Measurements from ENCODE around the gene CLCF1. TPM values are rescaled to one million over a fixed set of nuclear protein-coding genes. Genes with fewer than 3 reads are reported as not detected.

Gene CLCF1
- total RNA-seq, 1 donor from 2014 or later = 33.1 TPM

- H3K27me3 ChIP-seq (ENCODE audit: control insufficient read depth, insufficient read depth, low read length) = no peaks in the 10 kb centered on the region
- TF ChIP-seq CTCF (IDR thresholded peaks at IDR 0.05; ENCODE audit: insufficient read depth, low read length, poor library complexity, severe bottlenecking) = no peak
- H3K36me3 ChIP-seq (ENCODE audit: control insufficient read depth, insufficient read depth, low read length) = no peaks in the 10 kb centered on the region
- no peak overlapping the region for H3K4me3 ChIP-seq (ENCODE audit: low read depth, low read length)
- DNase-seq (ENCODE audit: low read depth) = no peak
These were observed 58.0 kb downstream of the CLCF1 start for GRCh38 chr11:67315325-67315909.

- no peaks in the 10 kb centered on the region for H3K27me3 ChIP-seq (ENCODE audit: control insufficient read depth, insufficient read depth, low read length)
- H3K4me3 ChIP-seq (ENCODE audit: low read depth, low read length) = no peak overlapping the region
- no peak for TF ChIP-seq CTCF (IDR thresholded peaks at IDR 0.05; ENCODE audit: insufficient read depth, low read length, poor library complexity, severe bottlenecking)
- H3K36me3 ChIP-seq (ENCODE audit: control insufficient read depth, insufficient read depth, low read length) = no peaks in the 10 kb centered on the region
- DNase-seq (ENCODE audit: low read depth) = no peak
These were observed 59.2 kb downstream of the CLCF1 start for GRCh38 chr11:67314218-67314617.

Other genes with a start within 250 kb of the CLCF1 start
- 46.4 and 51.3 TPM in 2 replicates for gene GRK2, start 107.1 kb downstream of the CLCF1 start, total RNA-seq
- gene ANKRD13D, start 84.3 kb downstream of the CLCF1 start, total RNA-seq = 36.6 and 48.5 TPM in 2 replicates
- gene SSH3, start 70.1 kb downstream of the CLCF1 start, total RNA-seq = 37.2 and 39.9 TPM in 2 replicates
- 70.7 and 75.5 TPM in 2 replicates for gene POLD4, start 20.1 kb downstream of the CLCF1 start, total RNA-seq
- gene RAD9A, start 18.4 kb upstream of the CLCF1 start, total RNA-seq = 8.3 and 13.6 TPM in 2 replicates
- 309 and 319 TPM in 2 replicates for gene PPP1CA, start 28.3 kb upstream of the CLCF1 start, total RNA-seq
- 0.84 and 1.0 TPM in 2 replicates for gene TBC1D10C, start 30.5 kb upstream of the CLCF1 start, total RNA-seq
- gene CARNS1, start 42.1 kb upstream of the CLCF1 start, total RNA-seq = 0.21 and 0.27 TPM in 2 replicates
- gene RPS6KB2, start 54.9 kb upstream of the CLCF1 start, total RNA-seq = 64.6 and 86.5 TPM in 2 replicates
- gene PTPRCAP, start 64.1 kb upstream of the CLCF1 start, total RNA-seq = 2.5 and 3.0 TPM in 2 replicates
- 136 and 153 TPM in 2 replicates for gene CORO1B, start 69.9 kb upstream of the CLCF1 start, total RNA-seq
- gene GPR152, start 79.1 kb upstream of the CLCF1 start, total RNA-seq = not detected in 2 replicates
- gene CABP4, start 81.8 kb upstream of the CLCF1 start, total RNA-seq = 0.17 TPM in 1 of 2 replicates, not detected in the other
- gene TMEM134, start 95.7 kb upstream of the CLCF1 start, total RNA-seq = 53.8 and 102 TPM in 2 replicates
- gene AIP, start 109.4 kb upstream of the CLCF1 start, total RNA-seq = 45.9 and 55.9 TPM in 2 replicates
- gene PITPNM1, start 131.8 kb upstream of the CLCF1 start, total RNA-seq = 50.8 and 55.5 TPM in 2 replicates
- 104 and 135 TPM in 2 replicates for gene CDK2AP2, start 134.6 kb upstream of the CLCF1 start, total RNA-seq
- gene CABP2, start 149.8 kb upstream of the CLCF1 start, total RNA-seq = not detected in 2 replicates
- 1,390 and 1,923 TPM in 2 replicates for gene GSTP1, start 210.2 kb upstream of the CLCF1 start, total RNA-seq
- gene NDUFV1, start 233.3 kb upstream of the CLCF1 start, total RNA-seq = 229 and 262 TPM in 2 replicates